GM04503 (cell line): ENCODE results near the gene CCDC3.
"Not testable (repeated sequence)": the region's sequence is repeated elsewhere in the genome, so short reads cannot be mapped to it uniquely, and the experiment has no call there.

Experiments used
- DNase-seq: peaks from one replicate; pipeline ENCODE4 v3.0.0-alpha.2; 2012; ENCODE audit warnings: low read depth

Gene CCDC3

DNA sequence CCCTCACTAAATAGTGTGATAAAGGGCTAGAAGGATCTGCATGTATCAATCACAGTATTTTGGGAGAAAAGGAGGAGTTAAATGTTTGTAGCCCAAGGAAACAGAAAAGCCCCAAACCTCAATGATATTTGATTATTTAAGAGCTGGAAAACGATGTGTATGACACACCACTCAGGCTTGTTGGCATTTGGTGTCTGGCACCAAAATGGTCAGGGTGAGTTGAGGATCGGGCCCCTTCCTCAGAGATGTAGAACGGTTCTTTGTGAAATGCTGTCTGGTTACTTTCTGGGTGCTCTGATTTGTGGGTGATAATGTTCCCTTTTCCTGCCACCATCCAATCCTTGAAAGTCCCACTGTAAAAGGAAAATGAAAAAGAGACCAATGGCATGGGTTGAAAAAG, 113.7 kb downstream of the CCDC3 start:
- no peak for DNase-seq

DNA sequence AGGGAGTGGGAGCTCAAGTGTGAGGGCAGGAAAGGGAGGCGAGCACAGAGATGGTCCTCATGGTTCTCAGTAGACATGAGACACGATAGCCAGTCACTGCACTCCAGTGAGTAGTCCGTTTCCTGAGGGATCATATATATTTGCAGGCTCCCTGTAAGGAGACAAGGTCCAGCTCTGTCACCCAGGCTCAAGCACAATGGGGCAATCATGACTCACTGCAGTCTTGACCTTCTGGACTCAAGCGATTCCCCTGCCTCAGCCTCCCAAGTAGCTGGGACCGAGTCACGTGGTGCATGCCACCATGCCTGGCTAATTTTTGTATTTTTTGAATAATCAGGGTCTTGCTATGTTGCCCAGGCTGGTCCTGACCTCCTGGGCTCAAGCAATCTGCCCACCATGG, 116.7 kb downstream of the CCDC3 start:
- no peak for DNase-seq

DNA sequence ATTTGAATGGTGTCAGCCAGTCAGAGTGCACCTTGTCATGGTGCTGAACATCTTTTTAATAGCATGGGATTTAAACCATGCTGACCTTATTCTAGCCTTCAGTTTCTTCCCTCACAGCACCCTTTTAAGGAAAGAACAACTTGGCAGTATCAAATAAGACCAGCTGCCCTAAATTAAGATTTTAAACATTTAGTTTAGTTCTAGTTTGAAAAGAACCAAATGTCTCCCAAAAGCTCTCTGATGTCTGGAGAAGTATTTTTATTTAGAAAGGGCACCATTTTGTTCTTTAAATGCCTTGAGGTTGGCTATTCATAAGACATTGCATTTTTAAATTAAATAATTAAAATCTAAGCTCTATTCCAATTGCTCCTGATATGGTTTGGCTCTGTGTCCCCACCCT, 121.1 kb downstream of the CCDC3 start:
- no peak for DNase-seq

DNA sequence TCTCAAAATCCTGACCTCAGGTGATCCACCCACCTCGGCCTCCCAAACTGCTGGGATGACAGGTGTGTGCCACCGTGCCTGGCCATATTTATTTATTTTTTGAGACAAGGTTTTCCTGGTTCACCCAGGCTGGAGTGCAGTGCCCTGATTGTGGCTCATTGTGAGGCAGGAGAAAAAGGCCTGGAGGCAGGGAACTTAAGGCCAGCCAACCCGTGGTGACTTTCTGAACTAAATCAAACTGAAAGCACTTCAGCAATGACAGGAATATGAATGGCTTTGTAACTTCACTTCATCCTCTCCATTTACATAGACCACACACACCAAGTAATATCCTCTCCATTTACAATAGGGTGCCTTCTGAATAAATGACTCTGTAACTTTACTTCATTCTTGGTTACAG, 124.4 kb downstream of the CCDC3 start:
- no peak for DNase-seq

DNA sequence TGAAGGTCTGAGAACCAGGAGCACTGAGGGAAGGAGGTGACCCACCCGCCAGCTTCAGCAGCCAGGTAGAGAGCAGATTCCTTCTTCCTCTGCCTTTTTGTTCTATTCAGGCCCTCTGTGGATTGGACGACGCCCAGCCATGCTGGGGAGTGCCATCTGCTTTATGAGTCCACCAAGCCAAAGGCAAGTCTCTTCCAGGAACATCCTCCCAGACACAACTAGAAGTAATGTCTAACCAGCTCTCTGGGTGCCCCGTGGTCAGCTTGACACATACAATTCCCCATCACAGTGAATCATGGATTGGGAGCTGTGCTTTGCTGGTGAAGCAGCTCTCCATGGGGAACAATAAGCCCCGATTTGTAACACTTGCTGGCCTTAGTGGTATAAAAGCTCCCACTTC, 125.2 kb downstream of the CCDC3 start:
- DNase-seq = no peak

DNA sequence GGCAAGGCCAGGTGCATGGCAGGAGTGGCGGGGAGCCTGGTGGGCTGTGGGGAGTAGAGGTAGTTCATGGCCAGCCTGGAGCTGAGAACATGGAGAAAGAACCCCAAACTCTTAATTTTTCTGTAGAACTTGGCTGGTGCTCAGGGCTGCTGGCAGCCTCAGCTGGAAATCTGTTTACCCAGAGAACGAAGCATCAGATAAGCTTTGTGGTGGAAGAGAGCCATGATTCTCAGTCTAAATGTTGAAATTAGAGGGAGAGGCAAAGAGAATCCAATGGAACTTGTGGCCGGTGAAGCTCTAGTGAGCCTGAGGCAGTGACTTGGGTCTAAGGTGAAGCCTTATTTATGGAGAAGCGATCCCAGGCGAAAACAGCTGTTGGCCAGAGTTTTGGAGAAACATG, 126.4 kb downstream of the CCDC3 start:
- no peak for DNase-seq

DNA sequence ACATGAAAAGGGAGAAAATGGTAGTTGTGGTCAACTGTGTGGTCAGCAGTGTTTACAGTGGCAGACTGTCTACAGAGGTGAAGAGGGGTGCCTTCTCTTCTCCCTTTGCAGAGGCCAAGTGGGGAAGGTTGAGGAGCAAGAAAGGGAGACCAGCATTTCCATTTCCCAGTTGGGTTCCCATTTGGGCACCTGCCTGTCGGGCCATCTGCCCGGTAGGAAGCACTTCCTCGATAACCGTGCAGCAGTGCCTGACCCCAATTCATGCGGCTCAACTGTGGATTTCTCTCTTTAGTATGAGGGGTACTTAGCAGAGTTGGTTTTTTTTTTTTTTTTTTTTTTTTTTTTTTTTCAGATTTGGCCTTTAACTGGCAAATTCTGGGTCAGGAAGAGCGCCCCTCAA, 127.0 kb downstream of the CCDC3 start:
- DNase-seq = no peak

DNA sequence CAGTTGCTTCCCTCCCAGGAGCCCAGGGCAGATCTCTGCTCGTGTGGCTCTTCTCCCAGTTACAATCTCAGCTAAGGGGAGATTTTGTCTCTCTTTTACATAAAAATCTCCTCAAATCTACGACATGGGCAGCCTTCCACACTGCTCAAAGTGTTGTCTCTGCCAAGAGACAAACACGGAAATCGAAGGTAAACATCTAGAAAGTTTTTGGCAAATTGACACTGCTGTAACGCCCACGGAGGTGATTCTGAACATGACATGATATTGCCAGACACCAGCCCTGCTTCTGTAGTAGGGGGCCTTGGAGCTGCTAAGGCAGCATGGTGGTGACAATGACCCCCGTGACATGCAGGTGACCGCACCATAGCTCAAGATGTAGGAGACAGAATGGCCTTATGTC, 128.3 kb downstream of the CCDC3 start:
- no peak for DNase-seq

DNA sequence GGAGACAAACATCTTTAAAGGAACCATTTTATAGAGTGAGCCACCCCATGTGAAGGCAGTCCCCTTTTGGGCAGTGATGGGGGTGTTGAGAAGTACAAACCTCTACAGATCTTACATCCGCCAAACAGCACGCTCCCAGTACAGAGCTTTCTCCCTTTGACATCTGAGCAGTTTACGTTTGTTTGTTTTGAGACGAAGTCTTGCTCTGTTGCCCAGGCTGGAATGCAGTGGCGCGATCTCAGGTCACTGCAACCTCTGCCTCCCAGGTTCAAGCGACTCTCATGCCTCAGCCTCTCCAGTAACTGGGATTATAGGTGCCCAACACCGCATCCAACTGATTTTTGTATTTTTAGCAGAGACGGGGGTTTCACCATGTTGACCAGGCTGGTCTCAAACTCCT, 128.9 kb downstream of the CCDC3 start:
- no peak for DNase-seq

DNA sequence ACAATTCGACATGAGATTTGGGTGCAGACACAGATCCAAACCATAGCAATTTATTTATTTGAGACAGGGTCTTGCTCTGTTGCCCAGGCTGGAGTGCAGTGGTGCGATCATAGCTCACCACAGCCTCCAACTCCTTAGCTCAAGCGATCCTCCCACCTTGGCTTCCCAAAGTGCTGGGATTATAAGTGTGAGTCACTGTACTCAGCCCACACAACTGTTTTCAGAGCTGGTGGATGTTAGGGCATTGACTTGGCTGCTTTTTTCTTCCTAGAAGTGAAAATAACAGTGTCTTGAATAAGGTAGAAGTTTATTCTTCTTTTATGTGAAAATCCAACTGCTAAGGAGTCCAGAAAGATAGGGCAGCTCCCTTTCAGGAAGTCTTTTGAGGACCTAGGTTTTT, 132.1 kb downstream of the CCDC3 start:
- no peak for DNase-seq

DNA sequence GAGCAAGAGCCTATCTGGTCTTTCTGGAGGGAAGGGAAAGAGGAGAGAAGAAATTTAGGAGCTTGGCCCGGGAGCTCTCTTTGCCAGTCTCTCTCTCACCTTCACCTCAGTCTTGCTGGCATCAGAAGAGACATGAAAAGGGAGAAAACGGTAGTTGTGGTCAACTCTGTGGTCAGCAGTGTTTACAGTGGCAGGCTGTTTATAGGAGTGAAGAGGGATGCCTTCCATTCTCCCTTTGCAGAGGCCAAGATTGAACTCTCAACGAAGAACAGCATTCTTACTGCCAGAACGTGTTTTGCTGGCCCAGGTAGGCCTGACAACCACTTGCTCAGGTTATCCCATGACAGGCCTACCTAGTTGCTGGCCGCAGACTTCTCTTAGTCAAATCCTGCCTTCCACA, 133.3 kb downstream of the CCDC3 start:
- DNase-seq = no peak

DNA sequence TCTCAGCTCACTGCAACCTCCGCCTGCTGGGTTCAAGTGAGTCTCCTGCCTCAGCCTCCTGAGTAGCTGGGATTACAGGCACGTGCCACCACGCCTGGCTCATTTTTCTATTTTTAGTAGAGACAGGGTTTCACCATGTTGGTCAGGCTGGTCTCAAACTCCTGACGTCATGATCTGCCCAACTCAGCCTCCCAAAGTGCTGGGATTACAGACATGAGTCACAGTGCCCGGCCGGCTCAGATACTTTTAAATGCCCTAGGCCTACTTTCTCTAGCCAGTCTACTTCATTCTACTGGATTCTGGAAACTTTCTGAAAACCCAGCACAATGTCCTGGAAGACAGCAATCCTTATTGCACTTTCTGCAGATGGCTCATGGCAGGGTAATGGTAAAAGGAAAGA, 136.0 kb downstream of the CCDC3 start:
- not testable (repeated sequence) for DNase-seq

DNA sequence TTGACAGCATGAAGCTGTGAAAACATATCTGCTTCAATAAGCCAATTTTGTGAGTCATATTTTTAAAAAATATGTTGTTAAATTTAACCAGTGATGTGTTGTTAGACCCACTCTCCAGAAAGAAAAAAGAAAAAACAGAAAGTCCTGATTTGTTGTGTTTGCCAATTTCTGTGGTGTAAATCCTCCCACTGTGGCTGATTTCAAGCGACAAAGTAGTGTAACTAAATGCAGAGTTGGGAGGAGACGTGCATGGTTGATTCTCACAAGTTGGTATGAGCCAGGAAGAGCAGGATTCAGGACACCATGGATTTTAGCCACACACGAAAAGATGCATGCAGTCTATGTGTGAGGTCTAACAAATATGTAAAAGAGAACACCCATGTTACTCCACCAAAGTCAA, 139.1 kb downstream of the CCDC3 start:
- DNase-seq = no peak

DNA sequence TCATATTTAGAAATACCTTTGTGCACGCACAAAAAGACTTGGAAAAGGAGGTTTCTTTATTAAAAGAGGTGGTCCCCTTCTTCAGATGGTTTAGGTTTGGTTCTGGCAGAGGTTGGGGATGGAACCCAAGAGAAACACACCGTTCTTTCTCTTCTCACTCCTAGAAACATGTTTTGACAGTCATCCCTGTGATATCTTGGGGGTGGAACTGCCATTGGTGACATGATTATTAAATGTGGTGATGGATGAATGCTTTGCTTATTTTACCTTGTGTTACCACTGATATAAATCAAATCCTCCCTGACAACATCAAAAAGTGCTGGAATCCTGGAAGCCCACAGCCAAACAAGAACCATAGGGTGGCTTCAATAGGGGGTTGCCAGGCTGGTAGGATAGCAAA, 146.5 kb downstream of the CCDC3 start:
- DNase-seq = no peak

DNA sequence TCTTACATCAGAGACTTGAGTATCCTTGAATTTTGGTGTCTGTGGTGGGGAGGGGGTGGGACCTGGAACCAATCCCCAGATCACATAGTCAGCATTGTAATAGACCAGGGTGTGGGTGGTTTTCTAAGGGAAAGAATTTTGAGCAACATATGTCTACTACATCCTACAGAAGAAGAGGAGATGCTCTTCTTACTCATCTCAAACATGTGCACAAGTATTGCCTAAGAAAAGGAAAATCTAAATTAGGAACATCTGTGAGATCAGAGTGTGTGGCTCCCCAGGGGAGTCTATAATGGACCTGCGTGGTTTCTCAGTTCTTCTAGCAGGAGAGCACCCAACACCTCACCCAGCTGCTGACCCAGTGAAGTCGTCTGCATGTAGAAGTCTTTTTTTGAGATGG, 148.8 kb downstream of the CCDC3 start:
- DNase-seq = no peak

DNA sequence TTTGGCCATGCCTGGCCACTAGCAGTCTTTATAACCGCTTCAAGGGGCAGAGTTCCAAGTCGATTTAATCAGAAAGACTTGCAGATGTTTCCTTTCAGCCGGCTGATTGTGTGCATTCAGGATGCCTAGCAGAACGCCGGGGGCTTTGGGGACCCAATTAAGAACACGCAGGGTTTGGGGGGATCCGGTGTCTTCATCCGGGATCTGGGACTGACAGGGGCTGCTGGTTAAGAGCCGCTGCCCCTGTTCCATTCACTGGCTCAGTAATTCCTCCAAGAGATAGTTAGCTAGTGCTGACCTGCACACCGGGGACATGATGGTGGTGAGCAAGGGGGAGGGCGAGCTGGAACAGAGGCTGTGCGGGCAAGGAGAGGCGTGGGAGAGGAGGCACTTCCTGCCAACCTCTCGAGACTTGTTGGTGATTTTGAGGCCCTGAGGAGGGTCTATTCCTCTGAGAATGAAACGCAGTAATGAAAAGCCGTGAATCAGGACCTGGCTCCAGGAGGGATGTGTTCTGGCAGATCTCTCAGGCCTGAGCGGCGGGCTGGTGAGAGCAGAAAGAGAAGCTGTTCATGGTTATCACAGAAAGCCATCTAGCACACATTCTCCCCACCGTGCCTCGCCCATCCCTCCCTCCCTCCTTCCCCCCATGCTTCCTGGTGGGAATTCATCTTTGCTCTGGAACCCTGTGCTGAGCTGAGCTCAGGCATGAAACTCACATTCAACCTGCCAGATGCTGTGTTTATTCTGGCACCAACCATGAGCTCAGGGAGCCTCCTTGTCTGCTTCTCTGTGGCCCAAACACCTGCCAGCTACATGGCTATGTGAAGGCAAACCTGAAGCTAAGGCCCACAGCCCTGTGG, 152.0 kb downstream of the CCDC3 start:
- DNase-seq = no peak

DNA sequence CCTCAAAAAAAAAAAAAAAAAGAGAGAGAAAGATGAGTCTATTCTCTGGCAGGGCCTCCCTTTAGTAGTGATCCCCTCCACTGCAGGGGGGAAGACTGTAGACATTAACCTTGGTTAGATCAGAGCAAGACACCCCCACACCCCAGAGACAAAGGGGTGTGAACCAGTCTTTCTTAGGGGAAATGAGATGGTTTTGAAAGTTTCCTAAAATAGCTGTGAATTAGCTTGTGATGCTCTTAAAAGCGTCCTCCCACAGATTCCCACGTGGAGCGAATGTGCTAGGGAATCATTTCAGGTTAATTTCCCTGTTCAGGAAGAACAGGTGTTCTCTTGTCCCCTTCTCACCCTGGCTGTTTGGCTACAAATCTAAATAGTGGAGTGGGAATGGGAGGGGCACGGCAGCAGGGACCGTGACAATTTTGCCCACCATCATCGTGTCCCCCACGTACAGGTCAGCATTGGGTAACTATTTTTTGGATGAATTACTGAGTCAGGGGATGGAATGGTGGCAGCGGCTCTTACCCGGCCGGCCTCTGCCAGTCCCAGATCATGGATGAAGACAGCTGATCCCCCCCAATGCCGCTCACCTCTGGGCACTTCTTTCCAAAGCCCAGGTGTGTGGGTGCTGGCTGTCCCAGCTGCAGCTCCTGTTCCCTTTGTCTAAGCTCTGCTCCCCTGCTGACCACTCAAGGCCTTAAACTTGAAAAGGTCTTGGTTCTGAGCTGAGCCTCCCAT, 152.9 kb downstream of the CCDC3 start:
- no peak for DNase-seq

DNA sequence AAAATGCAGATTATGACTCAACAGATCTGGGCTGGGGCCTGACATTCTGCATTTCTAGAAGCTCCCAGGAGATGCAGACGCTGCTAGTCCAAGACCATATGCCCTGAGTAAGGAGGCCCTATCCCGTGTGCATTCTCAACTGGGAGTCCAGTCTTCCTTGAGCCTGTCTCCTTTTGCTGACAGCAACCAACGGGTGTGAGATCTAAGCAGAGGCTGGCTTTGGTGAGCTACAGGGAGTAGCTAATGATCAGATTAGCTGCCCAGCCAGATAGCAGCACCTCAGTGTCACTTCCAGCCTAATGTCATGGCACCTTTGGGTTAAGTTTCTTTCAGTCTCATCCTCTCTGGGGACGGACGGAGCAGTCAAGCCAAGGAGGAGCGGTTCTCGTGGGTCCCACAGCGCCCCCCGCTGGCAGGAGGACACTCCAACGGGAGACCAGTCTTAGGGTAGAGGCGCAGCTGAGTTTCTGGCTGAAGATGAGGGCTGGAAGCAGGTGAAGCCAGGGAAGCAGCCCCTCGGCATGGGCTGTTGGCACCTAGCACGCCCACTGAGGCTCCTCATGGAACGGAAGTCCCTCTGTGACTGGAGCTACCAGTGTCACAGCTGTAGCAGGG, 154.0 kb downstream of the CCDC3 start:
- DNase-seq = no peak

DNA sequence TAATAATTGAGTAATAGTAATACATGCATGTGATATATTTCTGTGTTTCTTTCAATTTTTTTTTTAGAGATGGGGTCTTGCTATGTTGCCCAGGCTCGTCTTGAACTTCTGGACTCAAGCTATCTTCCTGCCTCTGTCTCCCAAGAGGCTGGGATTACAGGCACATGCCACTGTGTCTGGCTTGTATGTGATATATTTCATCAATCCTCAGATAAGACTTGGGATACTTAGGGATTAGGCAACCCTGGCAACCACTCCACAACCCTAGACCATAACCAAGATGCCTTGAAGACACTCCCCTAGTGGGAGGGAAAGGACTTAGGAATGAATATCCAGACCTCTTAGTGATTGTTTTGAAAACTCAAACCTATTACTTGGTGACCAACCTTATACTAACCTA, 154.8 kb downstream of the CCDC3 start:
- DNase-seq = no peak
